ENCODE data around the gene ABO. TPM values are rescaled to one million over a fixed set of nuclear protein-coding genes. Genes with fewer than 3 reads are reported as not detected.
"Not testable (repeated sequence)": the region's sequence is repeated elsewhere in the genome, so short reads cannot be mapped to it uniquely, and the experiment has no call there.

ABO gene
- total RNA-seq, 1 donor from 2014 or later = 16.3 TPM

DNA sequence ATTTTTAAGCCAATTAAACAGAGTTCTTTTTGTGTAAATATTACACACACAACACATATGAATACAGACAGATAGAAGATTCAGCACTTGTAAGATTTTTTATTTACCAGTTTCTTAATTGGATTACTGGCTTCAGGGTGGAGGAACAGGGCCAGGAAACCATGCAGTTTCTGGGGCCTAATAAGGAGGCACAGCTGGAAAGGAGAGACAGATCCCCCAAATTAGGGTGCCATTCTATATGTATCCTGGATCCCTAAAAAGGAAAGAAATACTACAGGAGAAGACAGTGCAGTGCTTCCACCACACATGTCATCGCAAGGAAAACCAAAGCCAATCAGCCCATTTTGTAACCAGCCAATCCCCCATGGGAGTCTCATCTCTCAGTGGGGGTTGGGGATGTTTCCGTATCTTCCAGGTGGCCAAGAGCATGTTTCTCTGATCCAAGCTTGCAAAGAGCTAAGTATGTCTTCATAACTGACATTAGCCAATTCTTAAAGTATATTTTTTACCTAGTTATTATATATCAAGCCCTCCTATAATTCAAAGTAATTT is 15.8 kb upstream of the ABO start:
- DNase-seq (ENCODE audit: low spot score) = no peak

- DNase-seq (ENCODE audit: low spot score) = no peak
Measured at GRCh38 chr9:133286523-133286922, 11.5 kb upstream of the ABO start.

DNA sequence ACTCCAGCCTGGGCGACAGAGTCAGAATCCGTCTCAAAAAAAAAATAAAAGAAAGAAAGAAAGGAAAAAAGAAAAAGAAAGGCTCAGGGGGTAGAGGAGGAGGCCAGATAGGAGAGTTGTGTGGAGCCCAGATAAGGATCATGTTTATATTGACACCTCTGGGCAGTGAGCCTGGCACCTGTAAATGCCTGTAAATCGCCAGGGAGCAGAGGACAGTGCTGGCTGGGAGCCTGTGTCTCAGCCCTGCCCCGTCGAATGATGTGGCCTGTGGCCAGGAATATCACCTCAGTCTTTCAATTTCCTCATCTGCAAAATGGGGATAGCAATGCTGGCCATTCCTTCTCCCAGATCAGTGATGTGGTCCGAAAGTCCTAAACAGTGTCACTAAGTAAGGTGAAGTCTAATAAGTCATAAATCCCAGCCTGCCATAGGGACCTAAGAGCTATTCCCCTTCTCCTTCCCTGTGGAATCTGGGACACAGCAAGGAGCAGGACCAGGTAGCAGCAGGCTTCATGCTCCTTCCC is 10.3 kb upstream of the ABO start:
- no peak for DNase-seq (ENCODE audit: low spot score)

- no peak for DNase-seq (ENCODE audit: low spot score)
Measured at GRCh38 chr9:133284362-133284761, 9.4 kb upstream of the ABO start.

- not testable (repeated sequence) for DNase-seq (ENCODE audit: low spot score)
Measured at GRCh38 chr9:133283255-133284032, 8.4 kb upstream of the ABO start.

DNA sequence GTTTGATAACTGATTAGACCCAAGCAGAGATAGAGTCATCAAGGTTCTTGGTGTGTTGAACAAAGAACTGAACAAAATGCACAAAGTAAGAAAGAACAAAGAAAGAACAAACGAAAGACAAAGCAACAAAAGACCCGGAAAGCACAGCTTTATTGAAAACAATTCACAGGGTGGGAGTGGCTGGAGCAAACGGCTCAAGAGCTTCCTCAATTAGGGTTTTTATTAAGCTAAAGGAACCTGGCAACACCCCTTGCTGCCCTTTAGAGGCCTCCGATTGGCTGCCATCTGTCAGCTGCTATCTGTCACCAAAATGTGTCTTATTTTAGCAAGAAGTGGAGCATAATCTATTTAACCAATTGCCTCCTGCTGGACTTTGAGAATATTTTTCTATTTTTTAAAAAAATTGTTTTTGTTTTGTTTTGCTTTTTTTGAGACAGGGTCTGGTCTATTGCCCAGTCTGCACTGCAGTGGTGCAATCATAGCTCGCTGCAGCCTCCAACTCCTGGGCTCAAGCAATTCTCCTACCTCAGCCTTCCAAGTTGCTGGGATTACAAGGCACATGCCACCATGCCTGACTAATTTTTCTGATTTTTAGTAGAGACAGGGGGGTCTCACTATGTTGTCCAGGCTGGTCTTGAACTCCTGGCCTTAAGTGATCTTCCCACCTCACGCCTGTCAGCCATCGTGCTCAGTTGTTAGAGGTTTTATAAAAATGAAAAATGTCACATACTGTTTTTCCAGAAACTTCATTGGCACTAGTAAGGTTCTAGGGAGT is 7.7 kb upstream of the ABO start:
- no peak for DNase-seq (ENCODE audit: low spot score)

- no peak for DNase-seq (ENCODE audit: low spot score)
Measured at GRCh38 chr9:133280392-133280791, 5.4 kb upstream of the ABO start.

DNA sequence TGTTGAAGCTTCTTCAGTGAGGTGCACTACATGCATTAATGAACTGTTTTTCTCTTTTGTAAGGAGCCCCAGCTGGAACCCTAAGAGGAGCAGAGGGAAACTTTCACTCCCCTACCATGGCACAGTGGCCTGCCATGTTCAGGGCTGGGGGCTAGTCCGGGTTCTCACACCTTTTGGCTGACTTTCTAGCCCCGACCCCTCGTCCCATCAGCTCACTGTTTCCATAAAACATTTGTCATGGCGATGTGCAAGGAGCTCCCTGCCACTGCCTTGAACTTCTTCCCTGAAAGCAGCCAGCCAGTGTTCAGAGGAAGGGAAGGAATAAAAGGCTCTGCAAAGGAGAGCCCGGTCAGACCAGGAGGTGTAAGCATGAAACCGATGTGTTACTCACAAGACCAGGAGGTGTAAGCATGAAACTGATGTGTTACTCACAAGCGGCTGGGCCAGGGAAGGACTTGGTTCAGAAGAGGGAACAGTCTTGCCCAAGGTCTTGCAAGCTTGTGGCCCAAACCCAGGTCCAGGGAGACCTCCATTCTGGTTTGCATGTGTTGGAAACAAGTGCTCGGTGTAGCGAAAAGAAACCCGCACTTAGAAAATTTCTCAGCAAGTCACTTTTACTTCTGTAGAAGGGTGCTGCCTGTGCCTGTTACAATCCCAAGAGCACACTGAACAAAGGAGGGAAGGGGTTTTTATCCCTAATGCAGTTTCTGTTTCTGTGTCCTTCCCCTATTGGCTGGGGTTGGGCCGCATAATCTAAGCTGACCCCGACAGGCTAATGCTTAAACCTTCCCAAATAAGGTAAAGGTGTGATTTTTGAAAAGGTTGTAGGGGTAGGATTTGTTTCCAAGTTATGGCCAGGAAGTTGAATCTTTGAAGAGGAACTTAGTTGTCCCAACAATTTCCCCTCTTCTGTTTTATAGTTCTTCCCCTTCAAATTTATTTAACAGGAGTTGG is 3.4 kb upstream of the ABO start:
- DNase-seq (ENCODE audit: low spot score) = no peak

GRCh38 chr9:133277467-133277866 is 2.5 kb upstream of the ABO start:
- no peak for DNase-seq (ENCODE audit: low spot score)

DNA sequence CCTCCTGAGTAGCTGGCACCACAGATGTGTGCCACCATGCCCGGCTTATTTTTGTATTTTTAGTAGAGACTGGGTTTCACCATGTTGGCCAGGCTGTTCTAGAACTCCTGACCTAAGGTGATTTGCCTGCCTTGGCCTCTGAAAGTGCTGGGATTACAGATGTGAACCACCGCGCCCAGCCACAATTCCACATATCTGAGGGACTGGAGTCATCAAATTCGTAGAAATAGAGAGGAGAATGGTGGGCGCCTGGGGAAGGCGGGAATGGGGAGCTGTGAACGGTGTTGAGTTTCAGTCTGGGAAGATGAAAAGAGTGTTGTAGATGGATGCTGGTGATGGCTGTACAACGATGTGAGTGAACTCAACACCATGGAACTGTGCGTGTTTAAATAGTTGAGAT is 1.9 kb upstream of the ABO start:
- no peak for DNase-seq (ENCODE audit: low spot score)

- no peak for DNase-seq (ENCODE audit: low spot score)
Measured at GRCh38 chr9:133276001-133276884, 1.2 kb upstream of the ABO start.

GRCh38 chr9:133274236-133275104 is 531 bp downstream of the ABO start:
- DNase-seq (ENCODE audit: low spot score) = no peak

DNA sequence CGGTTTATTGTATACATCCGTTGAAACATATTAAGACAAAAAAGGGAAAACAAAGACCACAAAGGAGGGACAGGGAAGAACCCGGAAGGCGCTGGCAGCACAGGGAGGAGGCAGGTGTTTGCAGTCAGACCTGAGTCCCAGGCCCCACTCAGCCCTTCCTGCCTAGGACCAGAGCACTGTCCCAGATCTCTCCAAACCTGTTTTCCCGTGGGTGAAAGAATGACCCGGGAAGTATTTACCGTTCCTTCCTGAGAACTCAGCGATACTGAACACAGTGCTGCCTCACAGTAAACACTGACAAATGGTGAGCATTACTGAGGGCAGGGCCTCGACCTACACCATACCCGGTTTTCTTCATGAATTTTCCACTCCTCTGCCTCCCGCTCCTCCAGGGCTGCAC is 1.2 kb downstream of the ABO start:
- no peak for DNase-seq (ENCODE audit: low spot score)

DNA sequence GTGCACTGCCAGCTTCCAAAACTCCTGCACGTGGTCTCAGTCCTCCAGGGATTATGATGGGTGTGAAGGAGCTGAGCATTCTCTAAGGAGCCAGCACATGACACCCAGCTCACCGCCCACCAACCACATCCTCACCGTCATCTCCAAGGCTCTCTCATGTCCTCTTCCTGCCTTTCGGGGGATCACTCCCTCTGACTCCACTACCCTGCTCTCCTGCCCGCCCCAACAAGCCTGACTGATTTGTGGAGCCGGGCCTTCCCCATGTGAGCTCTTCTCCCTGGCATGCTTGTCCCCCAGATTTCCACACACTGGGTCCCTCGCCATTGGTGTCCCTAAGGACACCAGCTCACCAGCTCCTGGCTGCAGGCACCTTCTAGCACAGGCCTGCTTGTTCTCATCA is 1.9 kb downstream of the ABO start:
- no peak for DNase-seq (ENCODE audit: low spot score)

DNA sequence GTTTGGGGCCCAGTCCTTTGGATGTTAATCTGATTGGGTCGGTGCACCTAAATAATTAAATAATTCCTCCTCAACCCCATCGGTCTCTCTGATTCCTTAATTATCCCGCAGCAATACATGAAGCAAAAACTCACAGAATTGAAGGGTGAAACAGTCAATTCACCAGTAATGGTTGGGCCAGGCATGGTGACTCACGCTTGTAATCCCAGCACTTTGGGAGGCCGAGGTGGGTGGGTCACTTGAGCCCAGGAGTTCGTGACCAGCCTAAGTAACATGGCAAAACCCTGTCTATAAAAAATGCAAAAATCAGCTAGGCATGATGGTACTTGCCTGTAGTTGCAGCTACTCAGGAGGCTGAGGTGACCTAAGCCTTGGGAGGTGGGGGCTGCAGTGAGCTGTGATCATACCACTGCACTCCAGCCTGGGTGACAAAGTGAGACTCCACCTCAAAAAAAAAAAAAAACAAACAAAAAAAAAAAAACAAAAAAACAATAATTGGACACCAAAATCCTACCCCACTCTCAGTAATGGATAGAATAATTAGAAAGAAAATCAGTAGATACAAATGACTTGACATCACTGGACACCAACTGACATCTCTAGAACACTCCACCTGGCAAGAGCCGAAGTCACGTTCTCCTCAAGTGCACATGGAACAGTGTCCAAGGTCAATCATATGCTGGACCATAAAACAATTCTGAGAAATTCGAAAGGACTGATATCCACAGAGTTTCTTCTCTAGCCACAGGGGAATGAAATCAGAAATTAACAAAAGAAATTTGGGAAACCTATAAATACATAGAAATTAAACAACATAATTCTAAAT is 5.3 kb downstream of the ABO start:
- DNase-seq (ENCODE audit: low spot score) = no peak

- DNase-seq (ENCODE audit: low spot score) = not testable (repeated sequence)
Measured at GRCh38 chr9:133269136-133269535, 5.9 kb downstream of the ABO start.

DNA sequence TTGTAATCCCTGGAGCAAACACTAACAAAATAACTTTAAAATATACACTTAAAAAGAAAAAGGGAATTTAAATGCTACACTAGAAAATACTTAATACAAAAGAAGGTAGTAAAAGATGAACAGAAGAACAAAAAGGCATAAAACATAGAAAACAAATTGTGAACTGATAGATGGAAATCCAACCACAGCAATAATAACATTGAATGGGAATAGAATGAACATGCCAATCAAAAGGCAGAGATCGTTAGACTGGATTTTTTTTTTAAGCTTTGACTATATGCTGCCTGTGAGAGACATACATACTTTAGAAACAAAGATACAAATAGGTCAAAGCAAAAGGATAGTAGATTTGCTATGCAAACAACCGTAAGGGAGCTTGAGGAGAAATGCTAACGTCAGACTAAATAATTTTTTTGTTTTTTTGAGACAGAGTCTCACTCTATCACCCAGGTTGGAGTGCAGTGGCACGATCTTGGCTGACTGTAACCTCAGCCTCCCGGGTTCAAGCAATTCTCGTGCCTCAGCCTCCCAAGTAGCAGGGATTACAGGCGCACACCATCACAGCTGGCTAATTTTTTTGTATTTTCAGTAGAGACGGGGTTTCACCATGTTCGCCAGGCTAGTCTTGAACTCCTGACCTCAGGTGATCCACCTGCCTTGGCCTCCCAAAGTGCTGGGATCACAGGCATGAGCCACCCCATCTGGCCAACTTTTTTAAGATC is 6.5 kb downstream of the ABO start:
- DNase-seq (ENCODE audit: low spot score) = no peak

DNA sequence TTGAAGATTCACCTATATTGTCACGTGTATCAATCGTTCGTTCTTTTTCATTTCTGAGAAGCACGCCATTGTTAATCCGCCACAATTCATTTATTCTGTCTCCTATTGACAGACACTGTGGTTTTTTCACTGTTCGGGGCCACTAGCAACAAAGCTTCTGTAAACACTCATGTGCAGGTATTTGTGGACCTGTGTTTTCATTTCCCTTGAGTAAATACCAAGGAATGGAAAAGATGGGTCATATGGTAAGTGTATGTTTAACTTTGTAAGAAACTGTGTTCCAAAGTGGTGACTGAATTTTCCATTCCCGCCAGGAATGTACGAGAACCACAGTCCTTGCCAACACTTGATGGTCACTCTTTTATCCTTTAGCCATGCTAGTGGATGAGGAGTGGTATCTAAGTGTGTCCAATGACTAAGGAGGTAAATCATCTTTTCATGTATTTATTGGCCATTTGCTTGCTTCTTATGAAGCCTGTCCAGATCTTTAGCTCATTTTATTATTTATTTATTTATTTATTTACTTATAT is 10.7 kb downstream of the ABO start:
- DNase-seq (ENCODE audit: low spot score) = no peak
